DMS79 treated with DMSO at 0.1 percent for 48 hours (cell line): ENCODE measurements around the gene FBXO31.
"Not testable (repeated sequence)": the region's sequence is repeated elsewhere in the genome, so short reads cannot be mapped to it uniquely, and the experiment has no call there.

Experiments
- DNase-seq: peaks from one replicate; lab custom pipeline; 2025; lab: John Stamatoyannopoulos, UW

FBXO31 gene

DNA sequence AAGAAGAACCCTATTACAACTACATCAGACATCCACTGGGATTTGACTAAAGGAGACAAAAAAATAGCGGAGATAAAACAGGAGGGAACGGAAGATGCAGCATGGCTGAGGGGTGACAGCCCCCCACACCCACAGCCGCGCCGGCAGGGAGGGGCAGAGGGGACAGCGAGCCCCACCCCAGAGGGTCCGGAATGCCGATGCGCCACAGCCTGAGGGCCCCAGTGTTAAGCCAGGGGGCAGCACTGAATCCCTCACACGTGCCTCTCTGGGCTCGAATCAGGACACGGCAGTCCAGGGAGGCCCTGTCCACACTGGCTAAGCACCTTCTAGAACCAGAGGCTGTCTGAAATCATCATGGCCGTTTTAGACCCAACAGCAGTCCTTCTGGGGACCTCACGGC lies 27.4 kb upstream of the FBXO31 start:
- DNase-seq: no peak

DNA sequence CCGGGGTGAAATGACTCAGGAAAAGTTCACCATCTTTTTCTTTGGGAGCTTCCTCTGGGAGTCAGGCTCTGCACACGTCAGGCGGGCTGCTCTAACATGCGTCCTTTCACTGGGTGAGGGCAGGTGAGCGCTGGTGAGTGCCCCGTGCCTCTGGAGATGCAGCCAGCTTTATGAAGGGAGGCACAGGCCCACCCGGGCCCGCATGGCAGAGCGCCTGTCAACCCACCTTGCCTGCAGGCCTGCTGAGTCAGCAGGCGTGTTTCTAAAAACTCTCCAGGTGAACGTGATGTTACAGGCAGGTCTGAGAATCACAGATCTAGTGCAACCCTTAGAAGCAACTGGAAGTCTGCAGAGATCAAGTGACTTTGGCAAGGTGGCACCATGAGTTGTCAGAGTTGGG lies 27.0 kb upstream of the FBXO31 start:
- DNase-seq: no peak

DNA sequence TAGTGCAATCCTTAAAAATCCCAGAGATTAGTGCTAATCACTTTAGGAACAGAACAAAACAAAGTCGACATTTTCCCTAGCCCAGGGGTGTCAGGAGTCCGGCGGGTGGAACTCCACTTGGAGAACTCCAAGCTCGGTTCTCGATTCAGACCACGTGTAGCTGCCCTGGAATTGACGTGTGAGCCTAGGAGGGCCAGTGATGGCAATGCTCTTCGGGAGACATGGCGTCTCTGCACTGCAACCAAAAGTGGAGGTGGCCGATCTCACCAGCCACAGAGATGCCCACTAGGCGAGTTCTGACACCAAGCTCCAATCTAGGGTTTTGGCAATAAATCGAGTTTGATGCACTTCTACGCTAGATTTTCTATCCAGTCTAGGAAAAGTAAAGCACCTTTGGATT lies 26.2 kb upstream of the FBXO31 start:
- no peak for DNase-seq

DNA sequence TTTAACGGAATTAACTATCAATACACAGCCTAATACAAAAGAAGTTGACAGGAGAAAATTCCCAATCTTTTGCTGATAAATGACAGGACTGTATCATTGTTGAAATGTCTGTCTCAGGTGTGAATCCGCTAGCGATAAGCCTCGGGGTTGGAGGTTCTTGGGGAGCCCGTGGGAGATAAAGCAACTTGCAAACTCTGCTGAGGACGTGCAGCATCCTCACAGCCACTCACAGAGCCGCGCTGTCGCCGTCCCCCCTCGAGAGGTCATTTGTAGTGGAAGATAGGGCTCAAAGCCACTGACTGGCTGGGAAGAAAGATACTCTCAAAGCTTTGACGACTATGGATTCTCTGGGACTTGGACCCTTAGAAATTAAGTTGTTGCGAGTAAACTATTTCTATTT lies 25.6 kb upstream of the FBXO31 start:
- DNase-seq: no peak

DNA sequence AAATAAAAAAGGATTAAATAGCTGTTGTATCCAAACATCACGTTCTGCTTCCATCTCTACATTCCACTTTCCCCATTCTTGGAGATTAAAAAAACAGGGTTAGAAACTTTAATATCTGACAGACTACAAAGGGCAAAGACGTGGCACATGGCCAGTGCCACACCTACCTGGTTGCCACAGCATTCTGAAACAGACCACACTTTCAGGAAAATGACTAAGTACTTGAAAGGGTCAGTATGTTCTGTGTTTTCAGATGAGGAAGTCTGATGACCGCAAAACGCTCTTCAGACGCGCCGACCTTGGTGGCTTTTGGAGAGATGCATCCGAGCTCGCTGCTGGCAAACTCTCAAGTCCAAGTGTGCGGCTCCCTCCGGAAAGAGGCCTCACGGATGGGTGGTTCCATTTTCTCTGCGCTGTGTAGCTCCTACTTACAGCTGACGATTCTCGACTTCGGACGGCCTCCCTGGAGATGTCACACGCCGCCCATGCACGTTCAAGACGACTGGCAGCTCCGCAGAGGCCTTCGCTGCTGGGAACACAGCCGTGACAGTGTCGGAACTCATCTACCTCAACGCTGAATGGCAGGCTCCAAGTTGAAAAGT lies 24.0 kb upstream of the FBXO31 start:
- no peak for DNase-seq

DNA sequence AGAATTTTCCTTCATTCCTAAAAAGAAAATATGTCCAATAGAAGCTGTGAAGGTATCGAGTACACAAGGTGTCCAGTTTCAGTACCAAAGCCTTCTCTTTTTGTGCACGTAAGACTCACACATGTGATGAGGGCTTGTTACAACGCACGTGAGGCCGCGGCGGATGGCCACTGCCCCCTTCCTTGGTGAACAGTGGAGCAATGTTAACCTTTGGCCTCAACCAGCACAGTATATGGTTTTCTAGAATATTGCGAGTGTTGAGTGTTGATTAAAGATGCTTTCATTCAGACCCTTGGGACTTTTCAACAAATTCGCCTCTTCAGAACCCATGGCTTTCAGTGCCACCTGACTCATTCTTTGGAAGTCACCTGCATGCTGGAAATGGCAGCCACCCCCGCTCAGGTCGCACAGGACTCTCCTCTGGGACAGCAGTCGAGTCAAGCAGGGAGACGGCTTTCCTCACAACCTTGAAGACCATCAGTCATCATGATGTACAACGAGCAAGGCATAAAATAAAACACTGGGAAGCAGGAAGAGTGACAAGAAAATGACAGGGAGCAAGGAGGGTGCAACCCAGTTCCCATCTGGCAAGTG lies 23.0 kb upstream of the FBXO31 start:
- DNase-seq: no peak

DNA sequence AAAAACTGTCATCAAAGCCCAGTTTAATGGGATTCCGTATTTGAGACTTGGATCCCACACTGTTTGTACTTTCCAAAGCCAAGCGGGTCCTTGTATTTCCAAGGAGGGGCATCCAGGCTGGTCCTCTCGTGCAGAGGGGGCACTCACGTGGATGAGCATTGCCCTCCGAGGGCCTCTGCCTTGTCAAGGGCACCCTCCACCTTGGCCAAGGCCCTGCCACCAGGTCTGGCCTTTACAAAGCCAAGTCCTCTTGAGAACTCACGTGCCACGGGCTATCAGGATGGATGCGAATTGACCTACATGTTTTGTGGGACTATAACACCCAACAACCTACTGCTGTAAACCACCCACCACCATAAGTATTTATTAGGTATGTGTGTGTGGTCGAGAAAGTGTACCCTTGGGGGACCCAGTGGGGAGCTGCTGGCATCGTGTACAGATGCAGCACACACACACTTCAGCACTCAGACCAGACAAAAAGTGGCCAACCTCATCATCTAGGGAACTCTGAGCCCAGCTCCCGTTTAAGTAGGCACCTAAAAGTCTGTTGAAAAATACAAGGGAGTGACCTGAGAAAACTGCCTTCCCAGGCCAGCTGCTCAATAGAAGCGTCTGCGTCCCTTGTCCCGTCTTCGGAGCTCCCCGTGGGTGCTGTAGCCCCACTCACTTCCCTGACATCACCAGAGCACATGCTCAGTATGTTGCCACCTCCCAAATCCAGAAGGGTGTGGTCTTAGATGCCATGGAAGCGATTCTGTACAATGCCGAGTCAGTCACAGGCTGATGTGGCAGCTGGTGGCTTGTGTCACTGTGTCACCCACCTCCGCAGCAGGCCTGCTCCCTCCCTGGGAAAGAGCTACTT lies 21.4 kb upstream of the FBXO31 start:
- DNase-seq: no peak

DNA sequence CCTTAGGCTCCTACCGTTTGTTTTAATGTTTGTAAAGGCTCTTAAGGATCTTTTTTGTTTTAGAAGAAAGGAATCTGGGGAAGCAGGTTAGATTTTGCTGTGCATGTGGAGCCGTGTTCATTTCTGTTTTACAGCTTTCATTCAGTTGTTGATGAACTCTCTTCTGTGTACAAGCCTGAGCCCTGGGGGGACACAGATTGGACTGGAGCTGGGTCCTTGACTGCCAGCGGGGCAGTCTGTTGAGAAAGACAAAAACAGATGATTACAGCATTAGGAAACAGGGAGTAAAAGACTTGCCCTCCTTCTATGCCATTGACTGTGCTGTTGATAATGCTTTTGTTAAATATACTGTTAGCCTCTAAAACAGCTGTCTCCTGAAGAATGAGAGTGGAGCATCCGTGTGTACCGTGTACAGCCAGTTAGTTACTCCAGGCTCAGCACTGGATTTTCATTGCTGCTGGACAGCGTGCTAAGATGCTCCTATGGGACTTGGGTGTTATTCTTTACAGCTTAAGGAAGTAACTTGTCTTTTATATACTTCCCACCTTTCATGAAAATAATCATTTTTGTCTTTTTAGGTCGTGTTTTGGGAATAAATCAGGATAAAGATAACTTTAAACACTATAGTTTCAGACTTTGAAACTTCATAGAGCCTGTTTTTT lies 11.7 kb upstream of the FBXO31 start:
- DNase-seq: no peak

DNA sequence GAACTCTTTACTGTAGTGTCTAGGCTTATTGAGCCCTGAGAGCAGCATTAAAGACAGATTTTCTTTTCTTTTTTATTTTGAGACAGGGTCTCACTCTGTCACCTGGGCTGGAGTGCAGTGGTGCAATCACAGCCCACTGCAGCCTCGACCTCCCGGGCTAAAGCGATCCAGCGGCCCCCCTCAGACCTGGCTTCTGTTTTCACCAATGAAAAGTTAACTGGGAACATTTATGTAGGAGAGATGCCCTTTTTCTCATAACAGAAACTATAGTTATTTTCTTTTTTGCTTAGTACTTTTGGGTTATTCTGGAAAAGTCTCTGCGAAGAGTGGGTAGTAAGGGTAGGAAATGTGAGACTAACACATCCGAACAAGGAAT lies 10.1 kb upstream of the FBXO31 start:
- DNase-seq: no peak

DNA sequence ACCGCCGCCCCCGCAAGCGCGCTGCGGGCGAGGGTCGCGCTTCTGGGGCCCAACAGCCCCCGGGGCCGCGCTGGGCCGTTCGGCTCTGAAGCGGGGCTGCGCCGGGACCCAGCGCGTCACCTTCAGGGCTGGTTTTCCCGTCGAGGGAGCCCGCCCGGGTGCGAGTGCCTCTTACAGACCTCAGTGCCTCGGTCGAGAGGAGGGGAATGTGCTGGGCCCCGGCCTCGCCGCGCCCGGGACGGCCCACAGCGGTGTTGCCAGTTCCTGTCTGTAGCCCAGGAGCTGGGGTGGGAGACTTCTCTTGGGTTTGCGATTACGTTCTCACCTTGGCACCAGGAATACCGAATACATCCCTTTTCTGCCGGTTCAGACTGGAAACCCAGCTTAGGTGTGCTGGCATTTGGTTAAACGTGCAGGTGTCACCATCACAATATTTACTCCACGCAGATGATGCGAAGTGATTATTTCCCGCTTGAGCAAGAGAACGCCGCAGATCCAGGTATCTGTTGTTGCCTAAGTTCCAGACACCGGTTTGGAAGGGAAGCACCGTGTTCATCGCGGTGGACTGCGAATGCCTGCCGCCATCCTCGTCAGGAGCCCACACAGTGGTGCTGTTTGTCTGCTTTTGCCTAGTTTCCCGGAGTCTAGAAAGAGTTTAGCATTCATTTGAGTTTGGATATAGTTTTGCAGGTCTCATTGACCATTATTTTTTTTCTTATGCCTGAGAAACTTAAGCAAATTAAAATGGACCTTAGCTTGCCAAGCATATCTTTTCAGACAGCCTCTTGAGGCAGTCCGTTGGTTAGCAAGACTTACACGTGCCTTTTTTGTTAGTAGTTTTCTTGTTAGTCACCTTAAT lies 9.5 kb upstream of the FBXO31 start:
- peak; percentile 32 for DNase-seq

DNA sequence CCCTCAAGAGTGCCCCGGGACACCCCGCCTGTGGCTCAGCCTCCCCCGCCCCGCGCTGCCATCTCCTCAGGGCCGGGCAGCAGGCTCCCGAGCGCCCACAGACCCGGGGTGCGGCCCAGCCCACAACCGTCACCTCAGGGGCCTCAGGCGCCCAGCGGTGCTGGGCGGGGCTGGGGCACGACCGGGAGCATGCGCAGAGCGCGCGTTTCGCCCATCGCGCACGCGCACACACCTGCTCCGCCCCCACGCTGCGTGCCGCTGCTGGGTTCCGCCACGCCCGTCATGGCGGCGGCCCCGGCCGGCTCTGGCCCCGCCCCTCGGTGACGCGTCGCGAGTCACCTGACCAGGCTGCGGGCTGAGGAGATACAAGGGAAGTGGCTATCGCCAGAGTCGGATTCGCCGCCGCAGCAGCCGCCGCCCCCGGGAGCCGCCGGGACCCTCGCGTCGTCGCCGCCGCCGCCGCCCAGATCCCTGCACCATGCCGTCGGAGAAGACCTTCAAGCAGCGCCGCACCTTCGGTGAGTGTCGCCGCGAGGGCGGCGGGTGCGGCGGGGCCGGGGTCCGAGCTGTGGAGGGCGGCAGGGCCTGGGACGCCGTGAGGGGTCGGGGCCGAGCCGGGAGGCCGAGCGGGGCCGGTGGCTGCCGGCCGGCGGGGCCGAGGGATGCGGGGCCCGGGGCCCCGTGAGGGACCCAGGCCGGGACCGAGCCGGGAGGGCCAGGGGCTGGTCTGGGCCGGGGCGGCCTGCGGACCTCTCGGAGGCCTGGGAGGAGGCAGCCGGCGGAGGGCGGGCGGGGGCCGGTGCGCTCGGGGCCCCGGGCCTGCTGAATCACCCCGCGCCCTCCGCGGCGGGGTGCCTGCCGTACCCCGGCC lies 8.6 kb upstream of the FBXO31 start, which contains the start of gene MAP1LC3B:
Gene MAP1LC3B (plus strand): TSS at position 387 of the 871 bp plus-strand sequence. CDS start 92 bp downstream, at position 479.
- peak; percentile 77 for DNase-seq

DNA sequence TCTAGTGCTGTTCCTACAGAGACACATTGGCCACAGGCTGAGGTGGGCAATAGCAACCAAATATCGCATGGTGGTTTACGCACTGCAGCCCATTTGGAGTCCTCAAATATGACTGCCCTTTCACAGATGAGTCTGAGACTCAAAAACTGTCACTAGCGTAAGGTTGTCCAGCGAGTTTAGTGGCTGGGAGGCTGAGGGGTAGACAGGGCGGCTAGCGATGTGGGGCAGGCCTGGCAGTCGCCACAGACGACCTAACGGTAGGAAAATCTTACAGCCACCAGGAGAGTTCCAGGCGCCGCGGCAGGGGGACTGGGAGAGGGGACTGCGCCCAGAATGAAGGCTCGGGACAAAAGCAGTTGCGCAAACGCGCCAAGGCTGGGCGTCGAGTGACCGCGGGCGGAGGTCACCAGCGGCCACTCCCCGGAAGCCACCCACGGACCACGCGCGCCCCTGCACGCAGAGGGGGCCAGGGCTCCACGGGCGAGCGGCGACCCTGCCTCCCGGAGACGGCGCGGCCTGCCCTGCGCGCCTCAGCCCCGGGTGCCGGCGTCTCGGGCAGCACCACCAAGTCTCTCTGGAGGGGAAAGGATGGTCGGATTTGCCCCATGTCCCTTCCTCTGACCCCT lies 7.9 kb upstream of the FBXO31 start:
- no peak for DNase-seq

DNA sequence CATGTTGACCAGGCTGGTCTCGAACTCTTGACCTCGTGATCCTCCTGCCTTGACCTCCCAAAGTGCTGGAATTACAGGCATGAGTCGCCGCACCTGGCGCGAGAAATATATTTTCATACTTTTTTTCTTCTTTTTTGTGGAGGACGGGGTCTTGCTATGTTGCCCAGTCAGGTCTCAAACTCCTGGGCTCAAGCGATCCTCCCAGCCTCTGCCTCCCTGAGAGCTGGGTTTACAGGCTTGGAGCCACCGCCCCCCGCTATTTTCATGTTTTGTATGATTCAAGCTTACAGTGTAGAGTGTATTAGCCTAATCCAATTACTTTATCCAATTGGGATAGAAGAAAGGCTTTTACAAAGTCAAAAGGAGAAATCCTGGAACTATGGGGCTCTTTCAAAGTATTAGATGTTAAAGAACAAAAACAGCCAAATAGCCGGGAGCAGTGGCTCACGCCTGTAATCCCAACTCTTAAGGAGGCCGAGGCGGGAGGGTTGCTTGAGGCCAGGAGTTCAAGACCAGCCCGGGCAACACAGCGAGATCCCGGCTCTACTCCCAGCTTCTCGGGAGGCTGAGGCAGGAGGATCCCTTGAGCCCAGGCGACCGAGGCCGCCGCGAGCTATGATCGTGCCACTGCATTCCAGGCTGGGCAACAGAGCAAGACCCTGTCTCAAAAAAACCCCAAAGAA lies 7.2 kb upstream of the FBXO31 start:
- DNase-seq: no peak

DNA sequence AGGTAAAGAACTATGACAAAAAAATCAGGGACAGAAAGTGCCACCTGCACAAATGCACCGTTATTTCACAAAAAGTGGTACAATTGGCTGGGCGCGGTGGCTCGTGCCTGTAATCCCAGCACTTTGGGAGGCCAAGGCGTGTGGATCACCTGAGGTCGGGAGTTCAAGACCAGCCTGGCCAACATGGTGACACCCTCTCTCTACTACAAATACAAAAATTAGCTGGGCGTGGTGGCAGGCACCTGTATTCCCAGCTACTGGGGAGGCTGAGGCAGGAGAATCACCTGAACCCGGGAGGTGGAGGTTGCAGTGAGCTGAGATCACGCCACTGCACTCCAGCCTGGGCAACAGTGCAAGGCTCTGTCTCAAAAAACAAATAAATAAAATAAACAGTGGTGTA lies 6.3 kb upstream of the FBXO31 start:
- DNase-seq: not testable (repeated sequence)

DNA sequence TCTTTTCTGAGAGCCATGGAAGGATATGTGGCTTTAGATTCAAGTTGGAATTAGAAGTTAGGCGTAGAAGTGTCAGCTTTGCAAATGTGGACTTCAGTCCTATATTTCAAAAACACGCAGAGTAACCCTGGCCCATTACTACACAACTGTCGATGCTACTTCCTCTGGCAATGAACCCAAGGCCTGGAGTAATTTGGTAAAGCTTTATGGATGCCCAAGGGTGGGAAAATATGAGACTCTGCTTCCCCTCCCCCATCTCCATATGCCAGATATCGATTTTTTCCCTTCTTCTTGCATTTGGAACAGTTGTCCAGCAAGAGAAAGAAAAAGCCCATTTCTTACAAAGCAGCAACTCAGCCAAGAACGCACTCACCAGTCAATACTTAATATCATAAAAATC lies 5.7 kb upstream of the FBXO31 start:
- DNase-seq: no peak

DNA sequence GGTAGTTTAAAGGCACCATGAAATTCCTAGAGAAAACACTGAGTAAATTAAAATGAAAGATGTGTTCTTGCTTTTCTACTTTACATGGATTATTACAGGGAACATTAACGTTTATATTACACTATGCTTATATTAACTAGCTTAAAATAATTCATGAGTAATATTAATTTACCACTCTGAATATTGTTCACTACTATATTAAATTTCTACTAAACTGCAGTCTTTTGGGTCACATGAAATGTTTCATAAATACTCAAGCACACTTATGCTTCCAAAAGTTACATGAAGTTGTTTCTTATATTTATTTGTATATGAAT lies 5.2 kb upstream of the FBXO31 start:
- no peak for DNase-seq

DNA sequence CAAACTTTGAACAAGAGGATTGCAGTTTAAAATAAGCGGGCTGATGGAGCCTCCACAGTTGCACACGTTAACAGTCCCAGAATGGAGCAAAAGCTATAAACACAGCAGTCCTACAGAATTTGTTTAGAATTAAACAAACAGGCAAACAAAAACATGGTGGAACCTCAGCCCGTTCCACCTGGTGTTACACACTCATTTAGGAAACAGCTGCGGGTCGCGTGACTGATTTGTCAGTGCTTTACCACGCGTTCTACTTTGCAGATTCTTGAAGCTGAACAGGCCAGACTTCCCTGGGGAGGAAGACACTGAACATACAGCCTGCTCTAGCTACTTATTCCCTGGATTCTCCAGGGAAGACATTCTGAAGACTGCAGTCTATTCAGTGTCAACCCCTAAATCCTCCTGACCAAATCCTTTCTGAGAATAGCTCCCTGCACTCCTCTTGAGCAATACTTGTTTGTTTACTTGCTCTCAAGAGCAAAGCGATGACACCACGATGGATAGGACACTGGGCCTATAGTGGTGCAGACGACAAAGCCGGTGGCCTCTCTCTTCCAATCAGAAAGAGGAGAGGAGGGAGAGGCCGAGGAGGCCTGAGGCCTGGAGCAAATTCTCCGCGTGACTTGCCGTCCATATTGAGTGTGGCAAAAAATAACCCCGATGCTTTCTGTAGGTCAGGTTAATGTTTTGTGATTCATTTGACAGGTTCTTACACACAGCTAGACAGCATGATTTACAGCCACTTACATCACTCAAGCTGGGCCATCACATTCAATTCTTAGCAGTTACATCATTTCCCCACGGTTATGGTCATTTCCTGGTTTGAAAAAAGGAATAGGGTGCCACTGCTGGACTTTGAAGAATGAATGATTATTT lies 4.6 kb upstream of the FBXO31 start:
- DNase-seq: peak; percentile 81

DNA sequence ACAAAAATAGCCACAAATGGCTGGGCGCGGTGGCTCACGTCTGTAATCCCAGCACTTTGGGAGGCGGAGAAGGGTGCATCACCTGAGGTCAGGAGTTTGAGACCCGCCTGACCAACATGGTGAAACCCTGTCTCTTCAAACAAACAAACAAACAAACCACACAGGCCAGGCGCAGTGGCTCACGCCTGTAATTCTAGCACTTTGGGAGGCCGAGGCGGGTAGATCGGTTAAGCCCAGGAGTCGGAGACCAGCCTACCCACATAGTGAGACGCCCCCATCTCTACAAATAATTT lies 1.2 kb upstream of the FBXO31 start:
- DNase-seq: not testable (repeated sequence)
